Neural cell (in vitro differentiated cells): ENCODE results near the gene NREP.

Experiments used
- CTCF ChIP-seq: fragments of 450-650 bp; IDR thresholded peaks from 2 replicates; pipeline ENCODE4 v1.5.1; 2014; ENCODE audit warnings: antibody characterized with exemption, mild to moderate bottlenecking, moderate library complexity; ENCODE audit not compliant: poor library complexity, severe bottlenecking
- EP300 ChIP-seq: fragments of 450-650 bp; conservative IDR thresholded peaks from 2 replicates; pipeline ENCODE4 v1.6.1; 2014; ENCODE audit warnings: antibody characterized with exemption, mild to moderate bottlenecking, moderate library complexity; ENCODE audit not compliant: poor library complexity, severe bottlenecking
- EZH2 ChIP-seq: fragments of 200-600, 300-800 bp; shearing (Covaris generic), sonication (generic); IDR thresholded peaks from 2 replicates; pipeline ENCODE4 v1.6.1; 2014; ENCODE audit warnings: antibody characterized with exemption, low read length, borderline replicate concordance, mild to moderate bottlenecking; ENCODE audit not compliant: insufficient read depth, poor library complexity, severe bottlenecking
- MXI1 ChIP-seq: fragments of 450-650 bp; conservative IDR thresholded peaks from 2 replicates; pipeline ENCODE4 v1.6.1; 2014; ENCODE audit warnings: antibody characterized with exemption, mild to moderate bottlenecking; ENCODE audit not compliant: poor library complexity, severe bottlenecking
- POLR2AphosphoS5 ChIP-seq: IDR thresholded peaks from 2 replicates; pipeline ENCODE4 v1.6.1; 2012
- SMC3 ChIP-seq: fragments of 450-650 bp; conservative IDR thresholded peaks from 2 replicates; pipeline ENCODE4 v1.6.1; 2014; ENCODE audit warnings: antibody characterized with exemption, mild to moderate bottlenecking, moderate library complexity; ENCODE audit not compliant: poor library complexity
- TAF1 ChIP-seq: IDR thresholded peaks from 2 replicates; pipeline ENCODE4 v1.6.1; 2012; ENCODE audit warnings: low read depth
- TF ChIP-seq, protein P1 (sequence below): IDR thresholded peaks from 2 replicates; pipeline ENCODE4 v1.6.1; 2012; ENCODE audit warnings: borderline replicate concordance

GRCh38 chr5:111726986-111727385 is 30.0 kb downstream of the NREP start:
- no peak for TF ChIP-seq CTCF
- TF ChIP-seq POLR2AphosphoS5 = no peak
- TF ChIP-seq SMC3 = no peak
- TF ChIP-seq, protein P1, sequence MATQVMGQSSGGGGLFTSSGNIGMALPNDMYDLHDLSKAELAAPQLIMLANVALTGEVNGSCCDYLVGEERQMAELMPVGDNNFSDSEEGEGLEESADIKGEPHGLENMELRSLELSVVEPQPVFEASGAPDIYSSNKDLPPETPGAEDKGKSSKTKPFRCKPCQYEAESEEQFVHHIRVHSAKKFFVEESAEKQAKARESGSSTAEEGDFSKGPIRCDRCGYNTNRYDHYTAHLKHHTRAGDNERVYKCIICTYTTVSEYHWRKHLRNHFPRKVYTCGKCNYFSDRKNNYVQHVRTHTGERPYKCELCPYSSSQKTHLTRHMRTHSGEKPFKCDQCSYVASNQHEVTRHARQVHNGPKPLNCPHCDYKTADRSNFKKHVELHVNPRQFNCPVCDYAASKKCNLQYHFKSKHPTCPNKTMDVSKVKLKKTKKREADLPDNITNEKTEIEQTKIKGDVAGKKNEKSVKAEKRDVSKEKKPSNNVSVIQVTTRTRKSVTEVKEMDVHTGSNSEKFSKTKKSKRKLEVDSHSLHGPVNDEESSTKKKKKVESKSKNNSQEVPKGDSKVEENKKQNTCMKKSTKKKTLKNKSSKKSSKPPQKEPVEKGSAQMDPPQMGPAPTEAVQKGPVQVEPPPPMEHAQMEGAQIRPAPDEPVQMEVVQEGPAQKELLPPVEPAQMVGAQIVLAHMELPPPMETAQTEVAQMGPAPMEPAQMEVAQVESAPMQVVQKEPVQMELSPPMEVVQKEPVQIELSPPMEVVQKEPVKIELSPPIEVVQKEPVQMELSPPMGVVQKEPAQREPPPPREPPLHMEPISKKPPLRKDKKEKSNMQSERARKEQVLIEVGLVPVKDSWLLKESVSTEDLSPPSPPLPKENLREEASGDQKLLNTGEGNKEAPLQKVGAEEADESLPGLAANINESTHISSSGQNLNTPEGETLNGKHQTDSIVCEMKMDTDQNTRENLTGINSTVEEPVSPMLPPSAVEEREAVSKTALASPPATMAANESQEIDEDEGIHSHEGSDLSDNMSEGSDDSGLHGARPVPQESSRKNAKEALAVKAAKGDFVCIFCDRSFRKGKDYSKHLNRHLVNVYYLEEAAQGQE = no peak
- TF ChIP-seq TAF1 = no peak
- no peak for TF ChIP-seq EZH2
- TF ChIP-seq EP300 = no peak
- no peak for TF ChIP-seq MXI1
